B cell (primary cell): Measurements from ENCODE around the gene CACNA2D3. TPM values are rescaled to one million over a fixed set of nuclear protein-coding genes. Genes with fewer than 3 reads are reported as not detected.

Experiments
- ATAC-seq: fragments of 200-7000 bp; cut with Tn5 transposase; one replicate; pipeline ENCODE4 v1.10.0; 2021; ENCODE audit warnings: low read depth, mild to moderate bottlenecking, moderate number of reproducible peaks, moderate library complexity
- CTCF ChIA-PET: fragments of 350-600 bp; sonication (Branson Sonifier 250); formaldehyde crosslinking; loops from one replicate; lab custom pipeline; 2021; ENCODE audit warnings: antibody characterized with exemption, inconsistent platforms; lab: Charles Lee
- POLR2A ChIA-PET: fragments of 350-600 bp; sonication (Branson Sonifier 250); formaldehyde crosslinking; loops from one replicate; lab custom pipeline; 2021; ENCODE audit warnings: antibody characterized with exemption; lab: Charles Lee
- DNase-seq: peaks from one replicate; pipeline ENCODE4 v3.0.0; 2013
- H2AFZ ChIP-seq: 2 replicates; pipeline ENCODE4 v1.6.1; 2012; ENCODE audit warnings: mild to moderate bottlenecking, low read depth, low read length; ENCODE audit not compliant: insufficient read depth, poor library complexity, severe bottlenecking
- H3K27ac ChIP-seq, 2 donors: 1 replicate in 1 of 2; 2 replicates in 1 of 2; pipeline ENCODE4 v1.5.1; 2012 to 2013; ENCODE audit warnings: low read length in 2 of 2, mild to moderate bottlenecking in 2 of 2, moderate library complexity in 1 of 2
- H3K27me3 ChIP-seq, 4 experiments: fragments of 200-600 bp in 1 of 4; sonication (generic) in 1 of 4; replicated peaks in 1 of 4; 1 replicate in 2 of 4; 2 replicates in 2 of 4; pipeline versions ENCODE4 v1.6.1 to v1.7.0; 2013 to 2016; ENCODE audit warnings: low read length in 3 of 4, mild to moderate bottlenecking in 2 of 4, mixed read lengths in 1 of 4, moderate library complexity in 1 of 4; ENCODE audit not compliant: insufficient read depth in 4 of 4, control insufficient read depth in 3 of 4; ENCODE audit errors: control extremely low read depth in 1 of 4
- H3K36me3 ChIP-seq, 2 experiments: replicated peaks in 1 of 2; 1 replicate in 1 of 2; 2 replicates in 1 of 2; pipeline versions ENCODE4 v1.6.1 to v1.7.1; 2013; ENCODE audit warnings: low read length in 1 of 2; ENCODE audit not compliant: insufficient read depth in 2 of 2, control insufficient read depth in 1 of 2; ENCODE audit errors: control extremely low read depth in 1 of 2, extremely low read depth in 1 of 2
- H3K4me1 ChIP-seq, 2 donors: fragments of 200-600 bp in 1 of 2; sonication (generic) in 1 of 2; 1 replicate in 1 of 2; 2 replicates in 1 of 2; pipeline versions ENCODE4 v1.5.1 to v1.6.1; 2013 to 2017; ENCODE audit warnings: low read length in 2 of 2; ENCODE audit not compliant: control insufficient read depth in 2 of 2, insufficient read depth in 2 of 2
- H3K4me2 ChIP-seq: replicated peaks from 2 replicates; pipeline ENCODE3; 2012; ENCODE audit warnings: mild to moderate bottlenecking, low read depth, low read length; ENCODE audit not compliant: poor library complexity, severe bottlenecking
- H3K4me3 ChIP-seq, 5 experiments: fragments of 200-600 bp in 1 of 5; sonication (generic) in 1 of 5; 1 replicate in 3 of 5; 2 replicates in 2 of 5; pipeline versions ENCODE4 v1.5.1 to v1.7.0; 2011 to 2016; ENCODE audit warnings: low read length in 4 of 5, mild to moderate bottlenecking in 4 of 5, low read depth in 2 of 5, control low read depth in 1 of 5, moderate library complexity in 1 of 5; ENCODE audit not compliant: insufficient read depth in 1 of 5; ENCODE audit errors: control extremely low read depth in 1 of 5, extremely low read depth in 1 of 5
- H3K79me2 ChIP-seq: fragments of 200-600 bp; sonication (generic); one replicate; pipeline ENCODE4 v1.6.0; 2016; ENCODE audit warnings: low read length; ENCODE audit not compliant: control insufficient read depth, insufficient read depth
- H3K9ac ChIP-seq: fragments of 200-600 bp; sonication (generic); 2 replicates; pipeline ENCODE4 v1.6.1; 2017; ENCODE audit warnings: mild to moderate bottlenecking, low read length, moderate library complexity
- H3K9me3 ChIP-seq, 3 donors: one replicate each; pipeline versions ENCODE4 v1.6.1 to v1.7.1; 2013; ENCODE audit warnings: low read length in 2 of 3; ENCODE audit not compliant: control insufficient read depth in 2 of 3, insufficient read depth in 1 of 3; ENCODE audit errors: control extremely low read depth in 1 of 3
- H4K20me1 ChIP-seq: 2 replicates; pipeline ENCODE4 v1.6.0; 2012; ENCODE audit warnings: mild to moderate bottlenecking, low read length; ENCODE audit not compliant: insufficient read depth, control insufficient read depth, poor library complexity, severe bottlenecking
- H3K27ac Mint-ChIP-seq: one replicate; pipeline ENCODE4 v1.8.0; 2021; ENCODE audit warnings: mixed read lengths
- H3K27me3 Mint-ChIP-seq: one replicate; pipeline ENCODE4 v1.8.0; 2021; ENCODE audit warnings: mixed read lengths
- H3K4me1 Mint-ChIP-seq: one replicate; pipeline ENCODE4 v1.8.0; 2021; ENCODE audit warnings: mixed read lengths
- H3K4me3 Mint-ChIP-seq: one replicate; pipeline ENCODE4 v1.8.0; 2021; ENCODE audit warnings: mixed read lengths
- H3K9me3 Mint-ChIP-seq: one replicate; pipeline ENCODE4 v1.8.0; 2022; ENCODE audit warnings: mixed read lengths; ENCODE audit not compliant: insufficient read depth
- EZH2 ChIP-seq: IDR thresholded peaks from 2 replicates; pipeline ENCODE4 v1.6.1; 2012; ENCODE audit warnings: borderline replicate concordance, low read depth, mild to moderate bottlenecking, moderate library complexity, low read length; ENCODE audit not compliant: insufficient read depth, poor library complexity, severe bottlenecking
- WGBS: methylation state at CpG from one replicate; pipeline ENCODE4 v1.1.5; 2013; ENCODE audit warnings: missing lambda C conversion rate; ENCODE audit not compliant: insufficient coverage; 5-methylcytosine and 5-hydroxymethylcytosine counted together
- intact Hi-C: fragments of 100-400 bp; cut with micrococcal nuclease; formaldehyde crosslinking; loops from one replicate; pipeline ENCODE4 v1.10.0; 2022
- polyA plus RNA-seq: library from polyadenylated mRNA; depleted of rRNA; stranded (reverse); fragments of >200 nt; gene quantifications from 2 replicates; pipeline ENCODE4 v1.2.3, GENCODE V29; 2012
- total RNA-seq, 2 donors: library from RNA; stranded (reverse); fragments of 120-200 nt in 1 of 2; gene quantifications; 1 replicate in 1 of 2; 2 replicates in 1 of 2; pipeline versions ENCODE4 v1.2.3 to v1.2.4, GENCODE V29; 2013 to 2022
- TF ChIP-seq, protein P1 (sequence below): fragments of 200-600 bp; IDR thresholded peaks from one replicate; pipeline ENCODE4 v1.8.0; 2022; ENCODE audit warnings: antibody characterized with exemption, mild to moderate bottlenecking

The CACNA2D3 gene
- total and polyA plus RNA-seq, 2 donors (not counting 1 experiment from before 2014, with no cell fraction given) = not detected

DNA sequence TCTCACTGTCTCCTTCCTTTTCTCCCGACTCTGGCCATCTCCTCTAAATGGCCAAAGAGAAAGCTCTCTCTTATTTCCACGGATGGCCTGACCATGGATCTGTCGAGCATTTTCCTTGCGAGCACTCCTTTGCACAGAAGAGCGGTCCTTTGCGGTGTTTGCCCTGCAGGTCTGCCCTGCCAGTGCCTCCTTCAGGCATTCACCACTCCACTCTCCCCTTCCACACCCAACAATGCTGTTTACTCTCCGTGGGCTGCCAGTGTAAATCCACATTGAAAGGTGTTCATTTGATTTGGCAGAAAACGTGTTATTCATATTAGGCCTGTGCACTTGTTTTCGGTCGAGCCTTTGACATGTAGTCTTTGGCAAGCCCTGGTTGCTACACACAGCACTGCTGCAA, 49.6 kb downstream of the CACNA2D3 start:
- Histone ChIP-seq H3K27me3 (no peaks in the 10 kb centered on the region), H3K4me2 (no peak overlapping the region), H4K20me1 (no peaks in the 10 kb centered on the region), H3K4me3 (no peak overlapping the region), H3K27ac (no peak overlapping the region), H2AFZ (no peak overlapping the region), H3K36me3 (no peaks in the 10 kb centered on the region), H3K79me2 (no peaks in the 10 kb centered on the region), H3K9me3 (no peaks in the 10 kb centered on the region), H3K9ac (no peak overlapping the region), H3K4me1 (no peaks in the 10 kb centered on the region)
- no peaks in the 10 kb centered on the region for H3K4me1 Mint-ChIP-seq
- H3K27ac Mint-ChIP-seq = no peak overlapping the region
- intact Hi-C loops = no loop called here
- TF ChIP-seq EZH2 = no peak
- TF ChIP-seq, protein P1, sequence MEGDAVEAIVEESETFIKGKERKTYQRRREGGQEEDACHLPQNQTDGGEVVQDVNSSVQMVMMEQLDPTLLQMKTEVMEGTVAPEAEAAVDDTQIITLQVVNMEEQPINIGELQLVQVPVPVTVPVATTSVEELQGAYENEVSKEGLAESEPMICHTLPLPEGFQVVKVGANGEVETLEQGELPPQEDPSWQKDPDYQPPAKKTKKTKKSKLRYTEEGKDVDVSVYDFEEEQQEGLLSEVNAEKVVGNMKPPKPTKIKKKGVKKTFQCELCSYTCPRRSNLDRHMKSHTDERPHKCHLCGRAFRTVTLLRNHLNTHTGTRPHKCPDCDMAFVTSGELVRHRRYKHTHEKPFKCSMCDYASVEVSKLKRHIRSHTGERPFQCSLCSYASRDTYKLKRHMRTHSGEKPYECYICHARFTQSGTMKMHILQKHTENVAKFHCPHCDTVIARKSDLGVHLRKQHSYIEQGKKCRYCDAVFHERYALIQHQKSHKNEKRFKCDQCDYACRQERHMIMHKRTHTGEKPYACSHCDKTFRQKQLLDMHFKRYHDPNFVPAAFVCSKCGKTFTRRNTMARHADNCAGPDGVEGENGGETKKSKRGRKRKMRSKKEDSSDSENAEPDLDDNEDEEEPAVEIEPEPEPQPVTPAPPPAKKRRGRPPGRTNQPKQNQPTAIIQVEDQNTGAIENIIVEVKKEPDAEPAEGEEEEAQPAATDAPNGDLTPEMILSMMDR = no peak
- H3K27me3 Mint-ChIP-seq = no peaks in the 10 kb centered on the region
- H3K9me3 Mint-ChIP-seq = no peaks in the 10 kb centered on the region
- DNase-seq (no peak), ATAC-seq (no peak)
- H3K4me3 Mint-ChIP-seq = no peak overlapping the region
- CTCF ChIA-PET = no interaction called here
- POLR2A ChIA-PET = no interaction called here
- WGBS = 85% methylated on average over 10 of the region's 10 CpGs

DNA sequence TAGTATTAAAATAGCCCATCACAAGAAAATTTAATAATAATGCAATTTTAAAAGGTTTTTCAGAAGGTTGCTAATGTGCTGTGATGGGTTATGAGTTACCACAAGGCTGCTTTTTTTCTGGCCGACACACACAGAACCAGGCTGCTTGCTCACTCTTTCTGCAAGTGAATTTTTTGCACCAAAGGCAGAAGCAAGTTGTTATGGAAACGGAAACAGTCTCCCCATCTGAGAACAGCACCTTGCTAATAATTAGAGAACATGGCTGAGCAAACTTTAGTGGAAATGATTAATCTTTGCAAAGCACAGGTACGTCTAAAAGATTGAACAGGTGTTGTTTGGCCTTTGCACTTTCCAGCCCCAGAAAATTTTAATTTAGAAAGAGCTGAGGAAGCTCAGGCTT, 51.0 kb downstream of the CACNA2D3 start:
- no peak overlapping the region for H3K4me2 ChIP-seq
- no peak for DNase-seq
- H3K27ac ChIP-seq = no peak overlapping the region
- H3K27me3 Mint-ChIP-seq = no peaks in the 10 kb centered on the region
- H3K4me1 ChIP-seq = no peaks in the 10 kb centered on the region
- no peak overlapping the region for H3K27ac Mint-ChIP-seq
- no peak for TF ChIP-seq EZH2
- no peak overlapping the region for H3K4me3 ChIP-seq
- H2AFZ ChIP-seq = no peak overlapping the region
- ATAC-seq = no peak
- no peaks in the 10 kb centered on the region for H3K4me1 Mint-ChIP-seq
- no peaks in the 10 kb centered on the region for H3K36me3 ChIP-seq
- H3K9ac ChIP-seq = no peak overlapping the region
- ChIA-PET POLR2A (no interaction called here), CTCF (no interaction called here)
- no peak overlapping the region for H3K4me3 Mint-ChIP-seq
- H3K27me3 ChIP-seq = no peaks in the 10 kb centered on the region
- no peaks in the 10 kb centered on the region for H4K20me1 ChIP-seq
- intact Hi-C loops = no loop called here
- no peaks in the 10 kb centered on the region for H3K79me2 ChIP-seq
- H3K9me3 ChIP-seq = no peaks in the 10 kb centered on the region
- 75% methylated on average over 1 of the region's 3 CpGs for WGBS
- no peaks in the 10 kb centered on the region for H3K9me3 Mint-ChIP-seq
